VCaP (cell line): Measurements from ENCODE around the gene ATP11A.

Source experiments
- H3K27ac ChIP-seq: fragments of 450-650 bp; 2 replicates; pipeline ENCODE4 v1.5.1; 2017
- TF ChIP-seq, protein P1 (sequence below): fragments of 450-650 bp; conservative IDR thresholded peaks from 2 replicates; pipeline ENCODE4 v1.5.1; 2017; ENCODE audit warnings: mild to moderate bottlenecking, moderate library complexity

ATP11A gene

DNA sequence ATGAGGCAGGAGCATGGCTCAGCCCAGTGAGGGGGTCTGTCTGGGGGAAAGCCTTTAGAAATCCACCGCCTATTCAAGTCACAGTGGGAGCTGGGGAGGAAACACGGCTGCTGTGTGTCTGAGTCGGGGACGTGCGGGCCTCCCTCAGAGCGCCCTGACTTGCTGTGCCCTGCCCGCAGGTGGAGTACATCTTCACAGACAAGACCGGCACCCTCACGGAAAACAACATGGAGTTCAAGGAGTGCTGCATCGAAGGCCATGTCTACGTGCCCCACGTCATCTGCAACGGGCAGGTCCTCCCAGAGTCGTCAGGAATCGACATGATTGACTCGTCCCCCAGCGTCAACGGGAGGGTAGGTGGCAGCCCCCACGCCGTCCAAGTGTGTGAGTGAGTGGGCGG is 141.4 kb downstream of the ATP11A start:
- no peak overlapping the region for H3K27ac ChIP-seq
- TF ChIP-seq, protein P1, sequence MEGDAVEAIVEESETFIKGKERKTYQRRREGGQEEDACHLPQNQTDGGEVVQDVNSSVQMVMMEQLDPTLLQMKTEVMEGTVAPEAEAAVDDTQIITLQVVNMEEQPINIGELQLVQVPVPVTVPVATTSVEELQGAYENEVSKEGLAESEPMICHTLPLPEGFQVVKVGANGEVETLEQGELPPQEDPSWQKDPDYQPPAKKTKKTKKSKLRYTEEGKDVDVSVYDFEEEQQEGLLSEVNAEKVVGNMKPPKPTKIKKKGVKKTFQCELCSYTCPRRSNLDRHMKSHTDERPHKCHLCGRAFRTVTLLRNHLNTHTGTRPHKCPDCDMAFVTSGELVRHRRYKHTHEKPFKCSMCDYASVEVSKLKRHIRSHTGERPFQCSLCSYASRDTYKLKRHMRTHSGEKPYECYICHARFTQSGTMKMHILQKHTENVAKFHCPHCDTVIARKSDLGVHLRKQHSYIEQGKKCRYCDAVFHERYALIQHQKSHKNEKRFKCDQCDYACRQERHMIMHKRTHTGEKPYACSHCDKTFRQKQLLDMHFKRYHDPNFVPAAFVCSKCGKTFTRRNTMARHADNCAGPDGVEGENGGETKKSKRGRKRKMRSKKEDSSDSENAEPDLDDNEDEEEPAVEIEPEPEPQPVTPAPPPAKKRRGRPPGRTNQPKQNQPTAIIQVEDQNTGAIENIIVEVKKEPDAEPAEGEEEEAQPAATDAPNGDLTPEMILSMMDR = no peak

GRCh38 chr13:112831801-112832200 is 142.0 kb downstream of the ATP11A start:
- H3K27ac ChIP-seq = no peak overlapping the region
- TF ChIP-seq, protein P1 = no peak

GRCh38 chr13:112832811-112833210 is 143.0 kb downstream of the ATP11A start:
- no peak overlapping the region for H3K27ac ChIP-seq
- TF ChIP-seq, protein P1 = no peak

- TF ChIP-seq, protein P1 = no peak
- H3K27ac ChIP-seq = no peak overlapping the region
These were observed 143.9 kb downstream of the ATP11A start for GRCh38 chr13:112833551-112834257.

GRCh38 chr13:112835344-112835743 is 145.5 kb downstream of the ATP11A start:
- TF ChIP-seq, protein P1 = no peak
- H3K27ac ChIP-seq = no peak overlapping the region

- no peak overlapping the region for H3K27ac ChIP-seq
- TF ChIP-seq, protein P1 = no peak
These were observed 146.0 kb downstream of the ATP11A start for GRCh38 chr13:112835796-112836195.

DNA sequence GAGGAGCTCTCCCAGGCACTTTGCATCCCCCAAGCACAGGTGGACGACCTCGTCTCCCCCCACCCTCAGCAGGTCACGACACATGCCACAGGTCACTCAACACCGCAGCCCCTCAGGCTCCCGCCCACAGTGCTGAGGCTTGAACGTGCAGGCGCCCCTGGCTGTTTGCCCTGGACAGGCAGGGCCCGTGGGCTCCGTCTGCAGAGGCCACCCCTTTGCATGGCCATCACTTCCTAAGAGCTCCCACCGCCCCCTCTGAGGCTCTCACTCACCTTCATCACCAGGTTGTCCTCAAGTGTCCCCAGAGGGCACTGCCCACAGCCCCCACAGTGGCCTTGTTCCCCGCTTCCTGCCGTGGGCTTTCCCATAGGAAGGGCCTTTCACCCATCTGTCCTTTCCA is 147.1 kb downstream of the ATP11A start:
- no peak overlapping the region for H3K27ac ChIP-seq
- TF ChIP-seq, protein P1 = no peak
